SK-N-SH (cell line): Measurements from ENCODE around the gene CCNI2.

Experiments used
- CHD2 ChIP-seq: fragments of 150-350 bp; IDR thresholded peaks from 2 replicates; pipeline ENCODE4 v1.6.1; 2018; ENCODE audit warnings: low read length; ENCODE audit not compliant: partially characterized antibody
- EZH2phosphoT487 ChIP-seq: fragments of 200-600 bp; sonication (generic); IDR thresholded peaks from 2 replicates; pipeline ENCODE4 v1.6.1; 2017; ENCODE audit warnings: low read depth, mixed run types, mild to moderate bottlenecking, antibody characterized with exemption, moderate library complexity, borderline replicate concordance
- JUND ChIP-seq: IDR thresholded peaks from 2 replicates; pipeline ENCODE4 v1.4.0; 2012
- POLR2AphosphoS5 ChIP-seq: IDR thresholded peaks from 2 replicates; pipeline ENCODE4 v1.6.1; 2012; ENCODE audit warnings: low read depth, low read length
- RAD21 ChIP-seq: IDR thresholded peaks from 2 replicates; pipeline ENCODE4 v1.6.1; 2012; ENCODE audit warnings: mild to moderate bottlenecking, low read length
- RFX5 ChIP-seq: IDR thresholded peaks from 2 replicates; pipeline ENCODE4 v1.6.1; 2012; ENCODE audit warnings: mild to moderate bottlenecking, improper control_type of control experiment, low read length
- SIN3A ChIP-seq: IDR thresholded peaks from 2 replicates; pipeline ENCODE4 v1.6.1; 2012; ENCODE audit warnings: low read depth, mild to moderate bottlenecking, low read length, moderate library complexity, borderline replicate concordance
- TAF1 ChIP-seq: IDR thresholded peaks from 2 replicates; pipeline ENCODE4 v1.6.1; 2012; ENCODE audit warnings: low read depth, mild to moderate bottlenecking, low read length, moderate library complexity, borderline replicate concordance
- TCF12 ChIP-seq: IDR thresholded peaks from 2 replicates; pipeline ENCODE4 v1.4.0; 2012
- TEAD4 ChIP-seq: IDR thresholded peaks from 2 replicates; pipeline ENCODE4 v1.4.0; 2012; ENCODE audit warnings: mild to moderate bottlenecking, borderline replicate concordance; ENCODE audit not compliant: insufficient read depth
- YY1 ChIP-seq: IDR thresholded peaks from 2 replicates; pipeline ENCODE4 v1.4.0; 2012; ENCODE audit warnings: low read depth, mild to moderate bottlenecking
- TF ChIP-seq, protein P1 (sequence below): fragments of 200-600 bp; sonication (generic); IDR thresholded peaks from 2 replicates; pipeline ENCODE4 v1.6.1; 2017; ENCODE audit warnings: antibody characterized with exemption, mild to moderate bottlenecking, moderate library complexity
- TF ChIP-seq, protein P2 (sequence below): IDR thresholded peaks from 2 replicates; pipeline ENCODE4 v1.4.0; 2012; ENCODE audit warnings: low read depth
- TF ChIP-seq, protein P3 (sequence below): IDR thresholded peaks from 2 replicates; pipeline ENCODE4 v1.6.1; 2012; ENCODE audit warnings: mild to moderate bottlenecking, low read depth, low read length, moderate library complexity

DNA sequence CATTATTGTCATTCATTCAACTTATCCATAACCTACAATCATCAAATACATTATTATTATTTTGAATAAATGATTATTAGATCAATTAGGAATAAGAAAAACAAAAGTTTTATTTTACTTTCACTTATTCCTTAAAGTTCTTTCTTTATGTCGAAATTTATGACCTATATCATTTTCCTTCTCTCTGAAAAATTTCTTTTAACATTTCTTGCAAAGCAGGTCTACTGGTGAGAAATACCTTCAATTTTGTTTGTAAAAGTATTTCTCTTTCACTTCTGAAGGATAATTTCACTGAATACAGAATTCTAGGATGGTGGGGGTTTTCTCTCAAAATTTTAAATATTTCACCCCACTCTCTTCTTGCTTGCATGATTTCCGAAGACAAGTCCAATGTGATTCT is 2.6 kb upstream of the CCNI2 start:
- TF ChIP-seq, protein P1, sequence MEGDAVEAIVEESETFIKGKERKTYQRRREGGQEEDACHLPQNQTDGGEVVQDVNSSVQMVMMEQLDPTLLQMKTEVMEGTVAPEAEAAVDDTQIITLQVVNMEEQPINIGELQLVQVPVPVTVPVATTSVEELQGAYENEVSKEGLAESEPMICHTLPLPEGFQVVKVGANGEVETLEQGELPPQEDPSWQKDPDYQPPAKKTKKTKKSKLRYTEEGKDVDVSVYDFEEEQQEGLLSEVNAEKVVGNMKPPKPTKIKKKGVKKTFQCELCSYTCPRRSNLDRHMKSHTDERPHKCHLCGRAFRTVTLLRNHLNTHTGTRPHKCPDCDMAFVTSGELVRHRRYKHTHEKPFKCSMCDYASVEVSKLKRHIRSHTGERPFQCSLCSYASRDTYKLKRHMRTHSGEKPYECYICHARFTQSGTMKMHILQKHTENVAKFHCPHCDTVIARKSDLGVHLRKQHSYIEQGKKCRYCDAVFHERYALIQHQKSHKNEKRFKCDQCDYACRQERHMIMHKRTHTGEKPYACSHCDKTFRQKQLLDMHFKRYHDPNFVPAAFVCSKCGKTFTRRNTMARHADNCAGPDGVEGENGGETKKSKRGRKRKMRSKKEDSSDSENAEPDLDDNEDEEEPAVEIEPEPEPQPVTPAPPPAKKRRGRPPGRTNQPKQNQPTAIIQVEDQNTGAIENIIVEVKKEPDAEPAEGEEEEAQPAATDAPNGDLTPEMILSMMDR = no peak
- no peak for TF ChIP-seq RFX5
- no peak for TF ChIP-seq YY1
- TF ChIP-seq CHD2 = no peak
- TF ChIP-seq, protein P2, sequence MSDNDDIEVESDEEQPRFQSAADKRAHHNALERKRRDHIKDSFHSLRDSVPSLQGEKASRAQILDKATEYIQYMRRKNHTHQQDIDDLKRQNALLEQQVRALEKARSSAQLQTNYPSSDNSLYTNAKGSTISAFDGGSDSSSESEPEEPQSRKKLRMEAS = no peak
- no peak for TF ChIP-seq TEAD4
- no peak for TF ChIP-seq JUND
- no peak for TF ChIP-seq TCF12
- no peak for TF ChIP-seq RAD21
- no peak for TF ChIP-seq SIN3A
- TF ChIP-seq, protein P3, sequence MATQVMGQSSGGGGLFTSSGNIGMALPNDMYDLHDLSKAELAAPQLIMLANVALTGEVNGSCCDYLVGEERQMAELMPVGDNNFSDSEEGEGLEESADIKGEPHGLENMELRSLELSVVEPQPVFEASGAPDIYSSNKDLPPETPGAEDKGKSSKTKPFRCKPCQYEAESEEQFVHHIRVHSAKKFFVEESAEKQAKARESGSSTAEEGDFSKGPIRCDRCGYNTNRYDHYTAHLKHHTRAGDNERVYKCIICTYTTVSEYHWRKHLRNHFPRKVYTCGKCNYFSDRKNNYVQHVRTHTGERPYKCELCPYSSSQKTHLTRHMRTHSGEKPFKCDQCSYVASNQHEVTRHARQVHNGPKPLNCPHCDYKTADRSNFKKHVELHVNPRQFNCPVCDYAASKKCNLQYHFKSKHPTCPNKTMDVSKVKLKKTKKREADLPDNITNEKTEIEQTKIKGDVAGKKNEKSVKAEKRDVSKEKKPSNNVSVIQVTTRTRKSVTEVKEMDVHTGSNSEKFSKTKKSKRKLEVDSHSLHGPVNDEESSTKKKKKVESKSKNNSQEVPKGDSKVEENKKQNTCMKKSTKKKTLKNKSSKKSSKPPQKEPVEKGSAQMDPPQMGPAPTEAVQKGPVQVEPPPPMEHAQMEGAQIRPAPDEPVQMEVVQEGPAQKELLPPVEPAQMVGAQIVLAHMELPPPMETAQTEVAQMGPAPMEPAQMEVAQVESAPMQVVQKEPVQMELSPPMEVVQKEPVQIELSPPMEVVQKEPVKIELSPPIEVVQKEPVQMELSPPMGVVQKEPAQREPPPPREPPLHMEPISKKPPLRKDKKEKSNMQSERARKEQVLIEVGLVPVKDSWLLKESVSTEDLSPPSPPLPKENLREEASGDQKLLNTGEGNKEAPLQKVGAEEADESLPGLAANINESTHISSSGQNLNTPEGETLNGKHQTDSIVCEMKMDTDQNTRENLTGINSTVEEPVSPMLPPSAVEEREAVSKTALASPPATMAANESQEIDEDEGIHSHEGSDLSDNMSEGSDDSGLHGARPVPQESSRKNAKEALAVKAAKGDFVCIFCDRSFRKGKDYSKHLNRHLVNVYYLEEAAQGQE = no peak
- no peak for TF ChIP-seq POLR2AphosphoS5
- no peak for TF ChIP-seq TAF1
- TF ChIP-seq EZH2phosphoT487 = no peak
